ENCODE data around the gene MYH10.

The MYH10 gene

DNA sequence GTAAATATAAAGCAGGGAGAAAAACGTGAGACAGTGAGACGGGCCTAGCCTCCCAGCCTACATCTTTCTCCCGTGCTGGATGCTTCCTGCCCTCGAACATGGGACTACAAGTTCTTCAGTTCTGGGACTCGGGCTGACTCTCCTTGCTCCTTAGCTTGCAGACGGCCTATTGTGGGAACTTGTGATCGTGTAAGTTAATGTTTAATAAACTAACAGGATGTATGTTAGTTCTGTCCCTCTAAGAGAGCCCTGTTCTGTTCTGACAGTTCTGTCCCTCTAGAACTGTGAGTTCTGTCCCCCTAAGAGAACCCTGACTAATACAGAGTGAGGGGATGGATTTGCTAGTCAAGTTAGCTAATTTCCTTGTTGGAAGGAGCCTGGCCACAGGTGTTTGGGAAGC is 16.7 kb upstream of the MYH10 start:
- no peak overlapping the region for H3K4me3 ChIP-seq (ENCODE audit: low read depth, low read length)
- no peaks in the 10 kb centered on the region for H3K36me3 ChIP-seq
- H3K27me3 ChIP-seq (ENCODE audit: insufficient read depth, low read depth, severe bottlenecking), result no peaks in the 10 kb centered on the region
- H3K27ac ChIP-seq, result no peak overlapping the region
- no peaks in the 10 kb centered on the region for H3K9me3 ChIP-seq (ENCODE audit: severe bottlenecking)
- TF ChIP-seq, protein P1, sequence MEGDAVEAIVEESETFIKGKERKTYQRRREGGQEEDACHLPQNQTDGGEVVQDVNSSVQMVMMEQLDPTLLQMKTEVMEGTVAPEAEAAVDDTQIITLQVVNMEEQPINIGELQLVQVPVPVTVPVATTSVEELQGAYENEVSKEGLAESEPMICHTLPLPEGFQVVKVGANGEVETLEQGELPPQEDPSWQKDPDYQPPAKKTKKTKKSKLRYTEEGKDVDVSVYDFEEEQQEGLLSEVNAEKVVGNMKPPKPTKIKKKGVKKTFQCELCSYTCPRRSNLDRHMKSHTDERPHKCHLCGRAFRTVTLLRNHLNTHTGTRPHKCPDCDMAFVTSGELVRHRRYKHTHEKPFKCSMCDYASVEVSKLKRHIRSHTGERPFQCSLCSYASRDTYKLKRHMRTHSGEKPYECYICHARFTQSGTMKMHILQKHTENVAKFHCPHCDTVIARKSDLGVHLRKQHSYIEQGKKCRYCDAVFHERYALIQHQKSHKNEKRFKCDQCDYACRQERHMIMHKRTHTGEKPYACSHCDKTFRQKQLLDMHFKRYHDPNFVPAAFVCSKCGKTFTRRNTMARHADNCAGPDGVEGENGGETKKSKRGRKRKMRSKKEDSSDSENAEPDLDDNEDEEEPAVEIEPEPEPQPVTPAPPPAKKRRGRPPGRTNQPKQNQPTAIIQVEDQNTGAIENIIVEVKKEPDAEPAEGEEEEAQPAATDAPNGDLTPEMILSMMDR (IDR thresholded peaks at IDR 0.05; ENCODE audit: low read depth, low read length), result no peak
- DNase-seq, result no peak

GRCh38 chr17:8644507-8644902 is 14.0 kb upstream of the MYH10 start:
- H3K36me3 ChIP-seq, result no peaks in the 10 kb centered on the region
- H3K27me3 ChIP-seq (ENCODE audit: insufficient read depth, low read depth, severe bottlenecking), result no peaks in the 10 kb centered on the region
- no peak for DNase-seq
- H3K27ac ChIP-seq, result no peak overlapping the region
- TF ChIP-seq, protein P1 (IDR thresholded peaks at IDR 0.05; ENCODE audit: low read depth, low read length), result no peak
- H3K4me3 ChIP-seq (ENCODE audit: low read depth, low read length), result no peak overlapping the region
- no peaks in the 10 kb centered on the region for H3K9me3 ChIP-seq (ENCODE audit: severe bottlenecking)

GRCh38 chr17:8643855-8644506 is 13.5 kb upstream of the MYH10 start:
- no peak overlapping the region for H3K27ac ChIP-seq
- H3K9me3 ChIP-seq (ENCODE audit: severe bottlenecking), result no peaks in the 10 kb centered on the region
- H3K4me3 ChIP-seq (ENCODE audit: low read depth, low read length), result no peak overlapping the region
- TF ChIP-seq, protein P1 (IDR thresholded peaks at IDR 0.05; ENCODE audit: low read depth, low read length), result no peak
- H3K27me3 ChIP-seq (ENCODE audit: insufficient read depth, low read depth, severe bottlenecking), result no peaks in the 10 kb centered on the region
- H3K36me3 ChIP-seq, result no peaks in the 10 kb centered on the region
- no peak for DNase-seq

DNA sequence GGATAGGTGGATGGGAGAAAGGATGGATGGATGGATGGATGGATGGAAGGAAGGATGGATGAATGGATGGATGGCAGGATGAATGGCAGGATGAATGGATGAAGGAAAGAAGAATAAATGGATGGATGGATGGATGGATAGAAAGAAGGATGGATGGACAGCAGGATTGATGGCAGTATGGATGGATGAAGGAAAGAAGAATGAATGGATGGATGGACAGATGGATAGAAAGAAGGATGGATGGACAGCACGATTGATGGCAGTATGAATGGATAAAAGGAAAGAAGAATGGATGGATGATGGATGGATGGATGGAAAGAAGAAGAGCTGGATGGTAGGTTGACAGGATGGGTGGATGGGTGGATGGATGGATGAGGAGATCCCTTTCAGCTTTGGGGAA is 9.2 kb upstream of the MYH10 start:
- no peaks in the 10 kb centered on the region for H3K36me3 ChIP-seq
- no peak overlapping the region for H3K4me3 ChIP-seq (ENCODE audit: low read depth, low read length)
- no peak for DNase-seq
- H3K9me3 ChIP-seq (ENCODE audit: severe bottlenecking), result peaks cover 2% of the 10 kb centered on the region
- H3K27ac ChIP-seq, result no peak overlapping the region
- H3K27me3 ChIP-seq (ENCODE audit: insufficient read depth, low read depth, severe bottlenecking), result no peaks in the 10 kb centered on the region
- TF ChIP-seq, protein P1 (IDR thresholded peaks at IDR 0.05; ENCODE audit: low read depth, low read length), result no peak

- Histone ChIP-seq H3K4me3 (ENCODE audit: low read depth, low read length) (peak overlapping the region; percentile 87), H3K27me3 (ENCODE audit: insufficient read depth, low read depth, severe bottlenecking) (no peaks in the 10 kb centered on the region), H3K9me3 (ENCODE audit: severe bottlenecking) (peaks cover 2% of the 10 kb centered on the region), H3K36me3 (peaks cover 5% of the 10 kb centered on the region; the same call in 1 of the 2 replicates), H3K27ac (no peak overlapping the region; the same call in none of the 2 replicates)
- peak; percentile 38 for DNase-seq
- TF ChIP-seq, protein P1 (IDR thresholded peaks at IDR 0.05; ENCODE audit: low read depth, low read length), result no peak
Observed at GRCh38 chr17:8632061-8632460, 1.5 kb upstream of the MYH10 start.

DNA sequence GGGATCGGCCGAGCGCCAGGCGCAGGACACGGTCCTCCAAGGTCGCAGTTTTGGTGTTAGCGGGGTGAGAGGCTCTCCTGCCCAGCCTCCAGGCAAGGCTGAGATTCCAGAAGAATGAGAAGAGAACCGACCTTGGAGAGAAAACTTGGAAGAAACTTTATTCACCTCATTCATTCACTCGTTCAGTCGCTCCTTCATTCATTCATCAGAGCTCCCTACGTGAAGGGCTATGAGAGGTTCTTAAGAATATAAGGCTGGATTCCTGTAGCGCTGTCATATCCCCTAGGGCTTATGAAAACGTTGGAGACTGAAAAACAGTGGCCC is 991 bp upstream of the MYH10 start:
- Histone ChIP-seq H3K27ac (peak overlapping the region; percentile 93), H3K9me3 (ENCODE audit: severe bottlenecking) (peaks cover 2% of the 10 kb centered on the region)

More for the DNA sequence above, 991 bp upstream of the MYH10 start:
- Histone ChIP-seq H3K4me3 (ENCODE audit: low read depth, low read length) (peak overlapping the region; percentile 87), H3K27me3 (ENCODE audit: insufficient read depth, low read depth, severe bottlenecking) (no peaks in the 10 kb centered on the region), H3K36me3 (peaks cover 5% of the 10 kb centered on the region; the same call in 1 of the 2 replicates)
- TF ChIP-seq, protein P1 (IDR thresholded peaks at IDR 0.05; ENCODE audit: low read depth, low read length), result no peak
- DNase-seq, result no peak

Data from WERI-Rb-1 (cell line).